Occipital lobe (tissue), 2 donors: ENCODE measurements around the gene BCKDK. TPM values are rescaled to one million over a fixed set of nuclear protein-coding genes. Genes with fewer than 3 reads are reported as not detected.
"Not testable (repeated sequence)": the region's sequence is repeated elsewhere in the genome, so short reads cannot be mapped to it uniquely, and the experiment has no call there.

ENCODE experiments used
- DNase-seq: peaks from one replicate; lab custom pipeline; 2025; lab: John Stamatoyannopoulos, UW
- total RNA-seq: library from RNA; depleted of rRNA; stranded (reverse); fragments of >200 nt; gene quantifications from one replicate; pipeline ENCODE4 v1.2.3, GENCODE V29; 2014

The BCKDK gene
- total RNA-seq, 1 donor from 2014 or later = 12.6 TPM

DNA sequence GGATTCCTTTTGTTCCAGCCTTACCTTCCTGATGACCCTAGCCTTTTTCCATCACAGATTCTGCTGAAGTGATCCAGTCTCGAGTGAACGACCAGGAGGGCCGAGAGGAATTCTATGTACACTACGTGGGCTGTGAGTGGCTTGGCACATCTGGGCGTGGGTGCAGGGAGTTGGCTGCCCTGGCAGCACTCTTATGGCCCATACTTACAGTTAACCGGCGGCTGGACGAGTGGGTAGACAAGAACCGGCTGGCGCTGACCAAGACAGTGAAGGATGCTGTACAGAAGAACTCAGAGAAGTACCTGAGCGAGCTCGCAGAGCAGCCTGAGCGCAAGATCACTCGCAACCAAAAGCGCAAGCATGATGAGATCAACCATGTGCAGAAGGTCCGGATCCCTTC is 11.9 kb downstream of the BCKDK start:
- no peak for DNase-seq

GRCh38 chr16:31125844-31126243 is 17.7 kb downstream of the BCKDK start:
- no peak for DNase-seq

- no peak for DNase-seq
Measured at GRCh38 chr16:31127182-31127581, 19.0 kb downstream of the BCKDK start.

DNA sequence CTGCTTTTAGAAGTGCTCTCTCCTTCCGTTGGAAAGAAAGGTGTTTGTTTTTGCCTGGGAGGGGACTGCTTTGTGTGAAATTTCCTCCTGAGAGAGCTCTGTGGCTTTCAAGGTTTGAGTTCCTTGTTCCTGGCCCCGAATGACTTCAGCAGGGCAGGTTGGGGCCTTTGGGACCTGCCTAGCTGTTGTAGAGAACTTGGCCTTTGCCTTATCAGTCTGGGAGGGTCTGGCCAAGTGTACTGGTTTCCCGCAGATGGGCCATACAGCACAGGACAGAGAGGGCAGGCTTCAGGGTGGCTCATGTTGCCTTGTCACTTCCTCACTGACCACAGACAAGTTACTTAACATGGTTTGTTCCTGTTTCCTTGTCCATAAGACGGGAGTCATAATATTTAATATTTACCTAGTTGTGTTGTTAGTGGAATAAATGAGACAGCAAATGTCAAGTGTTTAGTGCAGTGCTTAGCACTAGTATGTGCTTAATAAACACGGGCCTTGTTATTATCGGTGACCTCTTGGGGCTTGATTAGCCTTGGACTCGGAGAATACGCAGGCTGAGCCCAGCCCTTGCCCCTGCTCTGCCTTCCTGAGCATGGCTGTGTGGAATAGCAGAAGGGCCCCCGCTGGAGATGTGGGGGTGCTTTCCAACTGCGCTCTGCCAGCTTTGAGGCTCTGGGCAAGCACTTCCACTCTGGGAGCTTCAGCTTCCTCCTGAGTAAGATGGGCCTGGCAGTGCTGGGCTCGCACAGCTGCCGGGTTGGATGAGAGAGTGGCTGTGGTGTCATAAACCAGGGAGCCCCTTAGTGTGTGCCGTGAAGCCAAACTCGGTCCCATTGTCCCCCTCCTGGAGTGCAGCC is 20.8 kb downstream of the BCKDK start:
- peak; percentile 16 for DNase-seq

DNA sequence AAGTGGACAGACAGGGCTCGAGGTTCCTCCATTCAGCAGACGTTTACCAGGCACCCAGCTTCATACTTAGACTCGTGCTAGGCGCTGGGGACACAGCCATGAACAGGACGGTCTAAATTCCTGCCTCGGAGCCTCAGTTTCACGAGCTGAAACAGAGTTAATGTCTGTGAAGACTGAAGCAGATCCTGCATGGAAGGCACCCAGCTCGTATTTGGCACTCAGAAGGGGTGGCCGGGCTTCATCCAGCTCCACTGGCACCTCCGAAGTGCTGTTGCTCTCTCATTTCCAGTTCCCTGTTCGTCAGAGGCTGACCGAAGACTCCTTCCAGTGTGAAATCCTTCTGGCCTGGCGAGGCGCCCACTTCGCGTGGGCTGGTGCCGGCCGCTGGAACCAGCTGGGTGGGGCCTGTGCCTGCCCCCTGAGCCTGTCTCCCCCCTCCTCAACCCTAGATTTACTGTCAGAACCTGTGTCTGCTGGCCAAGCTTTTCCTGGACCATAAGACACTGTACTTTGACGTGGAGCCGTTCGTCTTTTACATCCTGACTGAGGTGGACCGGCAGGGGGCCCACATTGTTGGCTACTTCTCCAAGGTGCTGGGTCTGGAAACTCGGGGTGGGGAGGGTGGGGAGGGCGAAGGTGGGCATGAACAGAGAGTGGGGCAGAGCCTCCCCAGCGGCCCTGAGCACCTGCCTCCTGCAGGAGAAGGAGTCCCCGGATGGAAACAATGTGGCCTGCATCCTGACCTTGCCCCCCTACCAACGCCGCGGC is 21.6 kb downstream of the BCKDK start:
- DNase-seq = no peak

GRCh38 chr16:31130336-31130891 is 22.2 kb downstream of the BCKDK start:
- no peak for DNase-seq

DNA sequence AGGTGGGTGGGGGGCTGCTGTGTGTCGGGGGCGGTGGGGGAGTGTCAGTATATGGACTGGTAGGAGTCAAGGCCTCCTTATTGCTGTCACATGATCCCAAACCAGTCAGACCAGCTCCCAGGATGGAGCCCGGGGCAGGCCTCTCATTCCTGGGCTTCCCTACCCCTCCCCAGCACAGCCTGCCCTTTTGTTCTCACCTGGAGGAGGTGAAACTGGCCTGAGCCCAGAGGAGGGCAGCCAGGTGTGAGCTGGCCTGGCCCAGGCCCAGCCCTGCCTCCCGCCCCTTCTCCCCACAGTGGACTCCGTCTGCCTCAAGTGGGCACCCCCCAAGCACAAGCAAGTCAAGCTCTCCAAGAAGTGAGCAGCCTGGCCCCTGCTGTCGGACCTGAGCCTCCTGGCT is 22.7 kb downstream of the BCKDK start:
- DNase-seq = no peak

DNA sequence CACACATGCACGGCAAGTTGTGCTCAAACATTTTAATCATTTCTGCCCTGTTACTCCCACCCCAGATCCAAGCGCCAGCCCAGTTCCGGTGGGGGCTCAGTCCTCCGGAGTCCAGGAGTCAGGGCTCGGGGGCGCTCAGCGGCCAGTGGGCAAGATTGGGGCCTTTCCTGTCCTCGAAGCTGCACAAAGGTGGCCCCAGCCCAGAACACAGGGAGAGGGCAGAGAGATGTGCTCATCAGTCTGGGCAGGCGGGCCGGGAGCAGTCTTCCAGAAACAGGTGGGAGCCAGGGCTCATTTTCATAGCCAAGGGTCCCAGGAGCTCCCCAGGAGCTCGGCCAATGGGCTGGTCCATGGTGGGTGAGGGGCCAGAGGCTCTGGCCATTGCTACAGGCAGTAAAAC is 23.2 kb downstream of the BCKDK start:
- no peak for DNase-seq

DNA sequence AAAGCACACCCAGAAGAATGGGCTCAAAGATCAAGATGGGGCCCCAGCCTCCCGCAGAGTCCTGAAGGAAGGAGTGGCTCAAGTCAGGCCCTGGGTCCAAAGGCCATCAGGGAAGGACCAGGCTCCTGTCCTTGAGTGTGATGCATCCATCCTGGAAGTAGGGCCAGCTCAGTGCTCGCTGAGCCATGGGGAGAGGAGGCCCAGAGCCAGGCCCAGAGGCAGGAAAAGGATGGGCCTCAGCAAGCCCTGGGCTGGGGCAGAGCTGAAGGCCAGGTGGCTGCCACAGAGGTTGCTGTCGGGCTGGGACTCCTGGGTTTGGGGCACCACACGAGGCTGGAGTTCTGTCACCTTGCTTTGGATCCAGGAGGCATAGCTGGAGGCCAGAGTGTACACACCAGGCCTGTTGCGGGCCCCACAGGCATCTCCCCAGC is 23.7 kb downstream of the BCKDK start:
- DNase-seq = no peak

DNA sequence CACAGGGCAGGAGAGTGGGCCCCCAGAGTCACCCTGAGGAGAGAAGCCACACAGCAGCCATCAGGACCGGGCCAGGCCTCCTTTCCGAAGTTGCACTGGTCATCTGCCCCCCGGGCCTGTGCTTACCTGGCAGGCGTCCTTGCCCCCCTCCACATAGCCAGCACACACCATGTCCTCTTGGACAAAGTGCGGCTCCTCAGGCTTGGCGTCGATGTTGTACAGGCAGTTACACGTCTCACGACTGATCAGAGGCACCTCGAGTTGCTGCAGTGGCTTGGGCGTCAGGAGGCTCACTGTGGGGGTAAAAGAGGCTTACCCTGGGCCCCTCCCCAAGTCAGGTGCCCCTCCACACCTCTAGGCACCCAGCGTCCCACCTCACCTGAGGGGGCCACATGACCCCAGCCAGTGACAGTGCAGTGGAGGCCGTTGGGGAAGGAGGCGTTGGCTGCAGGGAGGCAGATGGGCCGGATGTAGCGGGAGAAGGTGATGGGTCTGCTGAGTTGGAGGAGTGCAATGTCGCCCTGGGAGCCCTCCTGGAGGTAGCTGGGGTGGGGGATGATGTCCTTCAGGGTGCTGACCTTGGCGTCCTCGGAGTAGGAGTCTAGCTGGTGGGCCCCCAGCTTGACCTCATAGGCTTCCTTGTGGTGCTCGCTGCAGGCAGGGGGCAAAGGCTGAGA is 24.3 kb downstream of the BCKDK start:
- DNase-seq = no peak

DNA sequence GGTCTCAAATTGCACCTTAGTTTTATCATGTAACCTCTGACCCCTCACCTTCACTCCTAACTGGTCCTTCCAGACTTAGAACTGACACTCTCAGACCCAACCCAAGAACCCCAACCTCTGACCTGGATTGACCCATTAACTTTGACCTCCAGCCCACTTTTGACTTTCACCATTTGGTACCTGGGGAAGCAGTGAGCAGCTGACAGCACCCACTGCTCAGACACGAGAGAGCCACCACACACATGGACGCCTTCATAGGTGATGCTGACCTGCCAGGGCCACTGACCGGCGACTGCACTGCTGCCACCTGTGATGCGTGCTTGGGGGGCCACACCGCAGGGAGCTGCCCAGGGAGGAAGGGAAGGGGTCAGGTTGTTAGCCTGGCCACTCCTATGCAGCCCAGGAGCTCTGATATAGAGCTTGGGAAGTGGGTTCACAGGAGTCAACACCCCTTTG is 24.9 kb downstream of the BCKDK start:
- no peak for DNase-seq

GRCh38 chr16:31134091-31134571 is 25.9 kb downstream of the BCKDK start:
- no peak for DNase-seq

- no peak for DNase-seq
Measured at GRCh38 chr16:31134625-31135534, 26.7 kb downstream of the BCKDK start.

GRCh38 chr16:31135535-31136286 is 27.5 kb downstream of the BCKDK start, which contains the start of gene PRSS8:
TSS of gene PRSS8 (minus strand) at chr16:31135727. CDS start at chr16:31135498, 229 bp downstream.
- no peak for DNase-seq

GRCh38 chr16:31136287-31136662 is 28.1 kb downstream of the BCKDK start:
- no peak for DNase-seq

DNA sequence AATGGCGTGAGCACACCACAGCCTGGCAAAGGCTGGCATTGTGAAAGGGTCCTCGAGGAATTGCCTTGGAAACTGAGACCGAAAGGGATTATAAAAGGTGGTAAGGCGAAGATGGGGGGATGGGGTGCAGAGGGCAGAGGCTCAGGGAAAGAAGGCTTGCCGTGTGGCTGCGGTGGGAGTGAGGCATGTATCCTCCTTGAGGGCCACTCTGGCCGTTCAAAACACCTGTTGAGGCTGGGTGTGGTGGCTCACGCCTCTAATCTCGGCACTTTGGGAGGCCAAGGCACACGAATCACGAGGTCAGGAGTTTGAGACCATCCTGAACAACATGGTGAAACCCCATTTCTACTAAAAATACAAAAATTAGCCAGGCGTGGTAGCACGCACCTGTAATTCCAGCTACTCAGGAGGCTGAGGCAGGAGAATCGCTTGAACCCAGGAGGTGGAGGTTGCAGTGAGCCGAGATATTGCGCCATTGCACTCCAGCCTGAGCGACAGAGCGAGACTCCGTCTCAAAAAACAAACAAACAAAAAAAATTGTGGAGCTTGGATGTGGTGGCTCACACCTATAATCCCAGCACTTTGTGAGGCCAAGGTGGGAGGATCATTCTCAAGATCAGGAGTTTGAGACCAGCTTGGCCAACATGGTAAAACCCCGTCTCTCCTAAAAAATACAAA is 28.8 kb downstream of the BCKDK start:
- not testable (repeated sequence) for DNase-seq

DNA sequence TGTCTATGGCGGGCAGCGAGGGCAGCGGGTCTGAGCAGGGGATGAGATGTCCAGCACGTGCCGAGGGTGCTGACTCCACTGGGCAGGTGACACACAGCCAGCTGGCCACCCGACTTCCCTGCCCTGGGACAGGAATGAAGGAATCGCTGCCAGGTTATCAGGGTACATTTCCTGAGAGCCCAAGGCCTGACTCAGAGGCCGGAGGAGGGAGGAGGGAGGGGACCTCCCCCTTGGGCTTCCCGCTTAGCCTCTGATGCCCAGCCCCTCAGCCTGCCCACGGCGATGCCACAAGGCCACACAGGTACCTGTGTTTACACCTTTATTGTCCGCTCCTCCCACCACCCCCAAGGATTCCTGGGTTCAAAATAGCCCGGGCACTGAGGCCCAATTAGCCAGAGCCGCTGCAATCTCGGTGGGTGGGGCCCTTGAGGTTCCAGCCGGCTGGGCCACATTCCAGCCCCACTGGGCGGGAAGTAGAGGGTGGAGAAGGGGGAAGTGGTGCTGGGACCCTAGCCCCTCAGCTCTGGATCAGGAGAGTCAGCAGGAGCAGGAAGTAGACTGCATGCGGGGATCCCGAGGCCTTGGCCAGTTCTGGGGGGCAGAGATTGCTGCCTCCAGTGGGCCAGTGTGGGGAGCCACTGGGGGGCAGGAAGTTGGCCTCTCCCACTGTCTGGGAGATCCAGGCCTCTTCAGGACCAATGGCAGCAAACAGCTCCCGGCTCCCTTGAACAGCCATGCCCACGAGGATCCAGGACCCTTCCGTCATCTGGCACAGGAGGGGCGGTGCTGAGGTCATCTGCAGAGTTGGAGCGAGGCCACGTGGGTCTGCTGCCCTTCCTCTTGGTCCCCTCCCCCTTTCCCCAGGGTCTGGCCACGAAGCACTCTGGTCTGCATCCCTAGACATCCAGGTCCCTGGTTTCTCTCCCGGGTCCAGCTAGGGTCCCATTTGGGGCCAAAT is 30.7 kb downstream of the BCKDK start:
- DNase-seq = no peak

DNA sequence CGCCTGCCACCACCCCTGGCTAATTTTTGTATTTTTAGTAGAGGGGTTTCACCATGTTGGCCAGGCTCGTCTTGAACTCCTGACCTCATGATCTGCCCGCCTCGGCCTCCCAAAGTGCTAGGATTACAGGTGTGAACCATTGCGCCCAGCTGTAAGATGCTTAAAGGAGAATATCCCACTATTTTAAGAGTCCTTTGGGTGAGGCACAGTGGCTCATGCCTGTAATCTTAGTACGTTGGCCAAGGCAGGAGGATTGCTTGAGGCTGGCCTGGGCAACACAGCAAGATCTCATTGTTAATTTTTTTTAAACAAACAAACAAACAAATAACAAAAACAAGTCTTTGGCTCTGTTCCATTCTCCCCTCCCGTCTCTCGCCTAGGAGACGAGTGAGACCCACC is 32.9 kb downstream of the BCKDK start:
- not testable (repeated sequence) for DNase-seq
